H9 (cell line): ENCODE results near the gene CLTCL1. TPM values are rescaled to one million over a fixed set of nuclear protein-coding genes. Genes with fewer than 3 reads are reported as not detected.

Experiments
- DNase-seq: peaks from one replicate; pipeline ENCODE4 v3.0.0-alpha.2; 2017
- H2AFZ ChIP-seq: one replicate; pipeline ENCODE4 v1.6.1; 2013; ENCODE audit warnings: mild to moderate bottlenecking, low read length, control low read depth, moderate library complexity
- H2AK5ac ChIP-seq: 2 replicates; pipeline ENCODE4 v1.6.1; 2013; ENCODE audit warnings: low read length, control low read depth, mixed read lengths; ENCODE audit not compliant: insufficient read length
- H2BK120ac ChIP-seq: one replicate; pipeline ENCODE4 v1.6.1; 2013; ENCODE audit warnings: low read depth, mild to moderate bottlenecking, low read length, control low read depth, inconsistent platforms; ENCODE audit not compliant: poor library complexity, severe bottlenecking
- H2BK12ac ChIP-seq: 2 replicates; pipeline ENCODE4 v1.6.1; 2013; ENCODE audit warnings: low read length, control low read depth, mixed read lengths, low read depth; ENCODE audit not compliant: insufficient read length
- H2BK15ac ChIP-seq: 2 replicates; pipeline ENCODE4 v1.6.1; 2013; ENCODE audit warnings: low read depth, low read length, control low read depth
- H2BK20ac ChIP-seq: one replicate; pipeline ENCODE4 v1.6.1; 2013; ENCODE audit warnings: low read depth, mild to moderate bottlenecking, low read length, control low read depth, inconsistent platforms; ENCODE audit not compliant: poor library complexity, severe bottlenecking
- H2BK5ac ChIP-seq: 2 replicates; pipeline ENCODE4 v1.6.1; 2013; ENCODE audit warnings: low read length, control low read depth, mixed read lengths; ENCODE audit not compliant: insufficient read length
- H3K14ac ChIP-seq: 2 replicates; pipeline ENCODE4 v1.6.1; 2013; ENCODE audit warnings: low read length, control low read depth; ENCODE audit not compliant: insufficient read depth
- H3K18ac ChIP-seq: 2 replicates; pipeline ENCODE4 v1.6.1; 2013; ENCODE audit warnings: low read depth, mild to moderate bottlenecking, mixed read lengths, low read length, control low read depth; ENCODE audit not compliant: insufficient read length
- H3K23ac ChIP-seq: 2 replicates; pipeline ENCODE4 v1.6.1; 2013; ENCODE audit warnings: low read length, control low read depth, mixed read lengths, low read depth; ENCODE audit not compliant: insufficient read length
- H3K23me2 ChIP-seq: 2 replicates; pipeline ENCODE4 v1.6.1; 2013; ENCODE audit warnings: low read depth, mild to moderate bottlenecking, mixed read lengths, low read length, control low read depth; ENCODE audit not compliant: insufficient read length, poor library complexity, severe bottlenecking
- H3K27ac ChIP-seq: 2 replicates; pipeline ENCODE4 v1.5.1; 2013; ENCODE audit warnings: low read length, control low read depth, mixed read lengths, low read depth; ENCODE audit not compliant: insufficient read length
- H3K27me3 ChIP-seq: 2 replicates; pipeline ENCODE4 v1.6.1; 2013; ENCODE audit warnings: low read length, control low read depth, inconsistent platforms; ENCODE audit not compliant: insufficient read depth
- H3K4ac ChIP-seq: 2 replicates; pipeline ENCODE4 v1.6.1; 2013; ENCODE audit warnings: low read depth, mild to moderate bottlenecking, control low read depth, inconsistent platforms, low read length, moderate library complexity
- H3K4me1 ChIP-seq: 2 replicates; pipeline ENCODE4 v1.6.1; 2013; ENCODE audit warnings: low read length, control low read depth, inconsistent platforms; ENCODE audit not compliant: insufficient read depth
- H3K4me2 ChIP-seq: 2 replicates; pipeline ENCODE4 v1.6.1; 2013; ENCODE audit warnings: low read length, control low read depth, mixed read lengths; ENCODE audit not compliant: insufficient read length, insufficient read depth
- H3K56ac ChIP-seq: 2 replicates; pipeline ENCODE4 v1.6.1; 2013; ENCODE audit warnings: low read depth, mild to moderate bottlenecking, mixed read lengths, low read length, control low read depth; ENCODE audit not compliant: insufficient read length
- H3K79me1 ChIP-seq: 2 replicates; pipeline ENCODE4 v1.6.1; 2013; ENCODE audit warnings: low read depth, mild to moderate bottlenecking, moderate library complexity, low read length, control low read depth, inconsistent platforms; ENCODE audit not compliant: insufficient read depth, poor library complexity, severe bottlenecking
- H3K79me2 ChIP-seq: 2 replicates; pipeline ENCODE4 v1.6.1; 2013; ENCODE audit warnings: low read length, control low read depth, inconsistent platforms; ENCODE audit not compliant: insufficient read depth
- H3K9ac ChIP-seq: 2 replicates; pipeline ENCODE4 v1.6.1; 2013; ENCODE audit warnings: low read length, control low read depth, mixed read lengths; ENCODE audit not compliant: insufficient read length; ENCODE audit errors: extremely low read depth
- H3K9me3 ChIP-seq: one replicate; pipeline ENCODE4 v1.6.1; 2013; ENCODE audit warnings: low read depth, low read length, inconsistent platforms; ENCODE audit not compliant: control insufficient read depth
- H3T11ph ChIP-seq: one replicate; pipeline ENCODE4 v1.6.1; 2013; ENCODE audit warnings: mild to moderate bottlenecking, low read length, control low read depth, inconsistent platforms
- H4K20me1 ChIP-seq: one replicate; pipeline ENCODE4 v1.6.1; 2013; ENCODE audit not compliant: control insufficient read depth, insufficient read length, insufficient read depth
- H4K5ac ChIP-seq: 2 replicates; pipeline ENCODE4 v1.6.1; 2013; ENCODE audit warnings: low read depth, mild to moderate bottlenecking, mixed read lengths, low read length, control low read depth; ENCODE audit not compliant: insufficient read length
- H4K8ac ChIP-seq: replicated peaks from 2 replicates; pipeline ENCODE4 v1.6.1; 2013; ENCODE audit warnings: low read length, control low read depth, mixed read lengths, low read depth; ENCODE audit not compliant: insufficient read length
- H4K91ac ChIP-seq: 2 replicates; pipeline ENCODE4 v1.6.1; 2013; ENCODE audit warnings: low read depth, mild to moderate bottlenecking, moderate library complexity, mixed read lengths, low read length, control low read depth; ENCODE audit not compliant: insufficient read length
- H3K27ac Mint-ChIP-seq, 3 experiments: 2 replicates in 2 of 3; 3 replicates in 1 of 3; pipeline ENCODE4 v1.8.0; 2020 to 2021; ENCODE audit warnings: mixed read lengths in 3 of 3, mild to moderate bottlenecking in 1 of 3, moderate library complexity in 1 of 3
- H3K27me3 Mint-ChIP-seq: 2 replicates; pipeline ENCODE4 v1.8.0; 2021; ENCODE audit warnings: low read depth, mild to moderate bottlenecking, moderate library complexity, mixed read lengths
- H3K36me3 Mint-ChIP-seq, 3 experiments: 2 replicates in 2 of 3; 3 replicates in 1 of 3; pipeline ENCODE4 v1.8.0; 2020 to 2021; ENCODE audit warnings: low read depth in 3 of 3, mixed read lengths in 3 of 3; ENCODE audit not compliant: insufficient read depth in 1 of 3
- H3K4me1 Mint-ChIP-seq, 2 experiments: 2 replicates each; pipeline ENCODE4 v1.8.0; 2020; ENCODE audit warnings: mixed read lengths in 2 of 2
- H3K4me3 Mint-ChIP-seq, 2 experiments: 2 replicates in 1 of 2; 3 replicates in 1 of 2; pipeline ENCODE4 v1.8.0; 2020 to 2021; ENCODE audit warnings: mild to moderate bottlenecking in 2 of 2, mixed read lengths in 2 of 2, moderate library complexity in 1 of 2
- H3K9me3 Mint-ChIP-seq, 2 experiments: 2 replicates in 1 of 2; 3 replicates in 1 of 2; pipeline ENCODE4 v1.8.0; 2020; ENCODE audit warnings: mild to moderate bottlenecking in 2 of 2, mixed read lengths in 2 of 2, moderate library complexity in 1 of 2
- WGBS: extraction: QIAGEN DNeasy Blood & Tissue Kit; methylation state at CpG from one replicate; pipeline ENCODE4 v1.1.7; 2013; ENCODE audit warnings: missing lambda C conversion rate, low lambda C conversion rate, mixed read lengths; ENCODE audit not compliant: insufficient read length; ENCODE audit errors: extremely low coverage; 5-methylcytosine and 5-hydroxymethylcytosine counted together
- total RNA-seq: library from RNA; stranded (reverse); gene quantifications from 2 replicates; pipeline ENCODE4 v1.2.1, GENCODE V29; 2021
- TF ChIP-seq, protein P1 (sequence below): fragments of 200-600 bp; sonication (generic); conservative IDR thresholded peaks from 3 replicates; pipeline ENCODE4 v1.8.0; 2021; ENCODE audit warnings: antibody characterized with exemption, mild to moderate bottlenecking

Gene CLTCL1
- total RNA-seq, 1 experiment from 2014 or later = 11.1 TPM

- Mint-ChIP-seq H3K4me1 (no peaks in the 10 kb centered on the region; a peak in 1 of 4 replicates), H3K4me3 (no peak overlapping the region), H3K27me3 (no peaks in the 10 kb centered on the region), H3K9me3 (no peaks in the 10 kb centered on the region), H3K36me3 (peaks cover 24 to 72% (median 53%) of the 10 kb centered on the region in 3 experiments), H3K27ac (no peak overlapping the region)
- H3K18ac ChIP-seq = no peak overlapping the region
- no peak overlapping the region for H4K5ac ChIP-seq
- no peaks in the 10 kb centered on the region for H3K27me3 ChIP-seq
- no peak overlapping the region for H2BK20ac ChIP-seq
- H3K4ac ChIP-seq = no peak overlapping the region
- TF ChIP-seq, protein P1, sequence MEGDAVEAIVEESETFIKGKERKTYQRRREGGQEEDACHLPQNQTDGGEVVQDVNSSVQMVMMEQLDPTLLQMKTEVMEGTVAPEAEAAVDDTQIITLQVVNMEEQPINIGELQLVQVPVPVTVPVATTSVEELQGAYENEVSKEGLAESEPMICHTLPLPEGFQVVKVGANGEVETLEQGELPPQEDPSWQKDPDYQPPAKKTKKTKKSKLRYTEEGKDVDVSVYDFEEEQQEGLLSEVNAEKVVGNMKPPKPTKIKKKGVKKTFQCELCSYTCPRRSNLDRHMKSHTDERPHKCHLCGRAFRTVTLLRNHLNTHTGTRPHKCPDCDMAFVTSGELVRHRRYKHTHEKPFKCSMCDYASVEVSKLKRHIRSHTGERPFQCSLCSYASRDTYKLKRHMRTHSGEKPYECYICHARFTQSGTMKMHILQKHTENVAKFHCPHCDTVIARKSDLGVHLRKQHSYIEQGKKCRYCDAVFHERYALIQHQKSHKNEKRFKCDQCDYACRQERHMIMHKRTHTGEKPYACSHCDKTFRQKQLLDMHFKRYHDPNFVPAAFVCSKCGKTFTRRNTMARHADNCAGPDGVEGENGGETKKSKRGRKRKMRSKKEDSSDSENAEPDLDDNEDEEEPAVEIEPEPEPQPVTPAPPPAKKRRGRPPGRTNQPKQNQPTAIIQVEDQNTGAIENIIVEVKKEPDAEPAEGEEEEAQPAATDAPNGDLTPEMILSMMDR = no peak
- no peaks in the 10 kb centered on the region for H3K4me1 ChIP-seq
- no peaks in the 10 kb centered on the region for H4K20me1 ChIP-seq
- H3K14ac ChIP-seq = no peak overlapping the region
- no peak overlapping the region for H4K8ac ChIP-seq
- H2AK5ac ChIP-seq = no peak overlapping the region
- H3K79me1 ChIP-seq = no peaks in the 10 kb centered on the region
- WGBS = no CpG with 5 or more reads among the region's 18 CpGs
- no peaks in the 10 kb centered on the region for H3K9me3 ChIP-seq
- H3K27ac ChIP-seq = no peak overlapping the region
- no peak overlapping the region for H3K9ac ChIP-seq
- no peaks in the 10 kb centered on the region for H3K79me2 ChIP-seq
- no peak overlapping the region for H2BK15ac ChIP-seq
- H3K23me2 ChIP-seq = no peaks in the 10 kb centered on the region
- H2BK120ac ChIP-seq = no peak overlapping the region
- no peak overlapping the region for H2BK5ac ChIP-seq
- DNase-seq = no peak
- H3K23ac ChIP-seq = no peak overlapping the region
- no peak overlapping the region for H3K4me2 ChIP-seq
- no peak overlapping the region for H2AFZ ChIP-seq
- no peak overlapping the region for H3T11ph ChIP-seq
- H3K56ac ChIP-seq = no peak overlapping the region
- H2BK12ac ChIP-seq = no peak overlapping the region
- H4K91ac ChIP-seq = no peak overlapping the region
Observed at GRCh38 chr22:19134874-19135273, 156.6 kb downstream of the CLTCL1 start.
